IMR-90 (cell line): ENCODE results near the gene FAM234A. TPM values are rescaled to one million over a fixed set of nuclear protein-coding genes. Genes with fewer than 3 reads are reported as not detected.

Experiments
- ATAC-seq: fragments of 200-7000 bp; cut with Tn5 transposase; 2 replicates; pipeline ENCODE4 v1.9.1; 2020; ENCODE audit warnings: low read depth, mild to moderate bottlenecking, moderate library complexity
- BruUV-seq: library from RNA; stranded (reverse); fragments of 400-500 nt; replicated peaks from 2 replicates; lab custom pipeline; 2021; lab: Mats Ljungman, UMichigan
- CTCF ChIA-PET: fragments of 300-600 bp; formaldehyde crosslinking; extraction: SDS; loops from one replicate; lab custom pipeline; 2021; ENCODE audit warnings: antibody characterized with exemption; lab: Yijun Ruan, JAX
- POLR2A ChIA-PET: fragments of 300-600 bp; sonication (Branson Sonifier 250); formaldehyde crosslinking; loops from one replicate; lab custom pipeline; 2022; ENCODE audit warnings: antibody characterized with exemption; ENCODE audit not compliant: unreplicated experiment; lab: Charles Lee
- DNase-seq: peaks from one replicate; pipeline ENCODE4 v3.0.0; 2013
- H2AFZ ChIP-seq: replicated peaks from 2 replicates; pipeline ENCODE3; 2013; ENCODE audit warnings: low read length, mild to moderate bottlenecking; ENCODE audit not compliant: poor library complexity
- H2AK5ac ChIP-seq: 2 replicates; pipeline ENCODE4 v1.6.1; 2013; ENCODE audit warnings: low read depth, low read length, inconsistent platforms
- H2AK9ac ChIP-seq: replicated peaks from 2 replicates; pipeline ENCODE3; 2013; ENCODE audit warnings: mild to moderate bottlenecking, low read depth, low read length, moderate library complexity; ENCODE audit not compliant: poor library complexity
- H2BK120ac ChIP-seq: 2 replicates; pipeline ENCODE4 v1.6.1; 2013; ENCODE audit warnings: low read depth, low read length, inconsistent platforms
- H2BK15ac ChIP-seq: 3 replicates; pipeline ENCODE4 v1.6.1; 2013; ENCODE audit warnings: low read depth, low read length, inconsistent platforms
- H2BK20ac ChIP-seq: 2 replicates; pipeline ENCODE4 v1.6.1; 2013; ENCODE audit warnings: low read depth, mild to moderate bottlenecking, inconsistent platforms, low read length, moderate library complexity
- H2BK5ac ChIP-seq: 2 replicates; pipeline ENCODE4 v1.6.1; 2013; ENCODE audit warnings: mild to moderate bottlenecking, low read depth, low read length, inconsistent platforms; ENCODE audit not compliant: poor library complexity, severe bottlenecking
- H3K14ac ChIP-seq: replicated peaks from 2 replicates; pipeline ENCODE4 v1.6.1; 2013; ENCODE audit warnings: low read depth, low read length, inconsistent platforms
- H3K18ac ChIP-seq: 2 replicates; pipeline ENCODE4 v1.6.1; 2013; ENCODE audit warnings: low read depth, low read length, control low read depth
- H3K23ac ChIP-seq: 2 replicates; pipeline ENCODE4 v1.6.1; 2013; ENCODE audit warnings: low read depth, low read length, inconsistent platforms
- H3K27ac ChIP-seq: 2 replicates; pipeline ENCODE4 v1.5.1; 2013; ENCODE audit warnings: mild to moderate bottlenecking, control low read depth, low read length; ENCODE audit not compliant: insufficient read depth
- H3K27me3 ChIP-seq: 2 replicates; pipeline ENCODE4 v1.6.1; 2013; ENCODE audit warnings: low read length; ENCODE audit not compliant: control insufficient read depth, insufficient read depth
- H3K36me3 ChIP-seq: 2 replicates; pipeline ENCODE4 v1.6.1; 2013; ENCODE audit warnings: low read length, mixed read lengths; ENCODE audit not compliant: control insufficient read depth, insufficient read depth
- H3K4ac ChIP-seq: 2 replicates; pipeline ENCODE4 v1.6.1; 2013; ENCODE audit warnings: low read depth, low read length, inconsistent platforms
- H3K4me1 ChIP-seq: 2 replicates; pipeline ENCODE4 v1.6.1; 2013; ENCODE audit warnings: low read length, mixed read lengths; ENCODE audit not compliant: control insufficient read depth, insufficient read depth
- H3K4me2 ChIP-seq: 2 replicates; pipeline ENCODE4 v1.6.1; 2013; ENCODE audit warnings: low read depth, mild to moderate bottlenecking, control low read depth, low read length, moderate library complexity
- H3K4me3 ChIP-seq: 2 replicates; pipeline ENCODE4 v1.5.1; 2013; ENCODE audit warnings: low read depth, mild to moderate bottlenecking, control low read depth, low read length, moderate library complexity; ENCODE audit not compliant: insufficient read depth
- H3K56ac ChIP-seq: 2 replicates; pipeline ENCODE4 v1.6.1; 2013; ENCODE audit warnings: low read length, inconsistent platforms; ENCODE audit not compliant: insufficient read depth; ENCODE audit errors: extremely low read depth
- H3K79me1 ChIP-seq, 2 experiments: 2 replicates each; pipeline ENCODE4 v1.6.1; 2013; ENCODE audit warnings: low read length in 2 of 2, inconsistent platforms in 1 of 2, low read depth in 1 of 2
- H3K9ac ChIP-seq: 2 replicates; pipeline ENCODE4 v1.6.1; 2013; ENCODE audit warnings: low read depth, low read length, control low read depth
- H3K9me1 ChIP-seq: 2 replicates; pipeline ENCODE4 v1.6.1; 2013; ENCODE audit warnings: low read length, inconsistent platforms; ENCODE audit not compliant: insufficient read depth
- H3K9me3 ChIP-seq: 2 replicates; pipeline ENCODE4 v1.6.1; 2013; ENCODE audit warnings: low read length; ENCODE audit not compliant: control insufficient read depth, insufficient read depth
- H4K20me1 ChIP-seq: 2 replicates; pipeline ENCODE4 v1.6.1; 2013; ENCODE audit warnings: low read length, inconsistent platforms; ENCODE audit not compliant: insufficient read depth
- H4K5ac ChIP-seq: 2 replicates; pipeline ENCODE4 v1.6.1; 2013; ENCODE audit warnings: mild to moderate bottlenecking, low read depth, low read length, control low read depth
- H4K8ac ChIP-seq, 2 experiments: 2 replicates each; pipeline ENCODE4 v1.6.1; 2013; ENCODE audit warnings: low read depth in 2 of 2, low read length in 2 of 2, control low read depth in 1 of 2, inconsistent platforms in 1 of 2
- H4K91ac ChIP-seq: 2 replicates; pipeline ENCODE4 v1.6.1; 2013; ENCODE audit warnings: low read depth, low read length, inconsistent platforms; ENCODE audit not compliant: insufficient read depth
- BHLHE40 ChIP-seq: fragments of 150-350 bp; IDR thresholded peaks from 2 replicates; pipeline ENCODE4 v1.6.1; 2016; ENCODE audit warnings: mild to moderate bottlenecking, low read depth, low read length
- CEBPB ChIP-seq: IDR thresholded peaks from 2 replicates; pipeline ENCODE4 v1.6.1; 2012; ENCODE audit warnings: low read depth, low read length, improper control_type of control experiment
- CHD1 ChIP-seq: IDR thresholded peaks from 2 replicates; pipeline ENCODE4 v1.6.1; 2012; ENCODE audit warnings: low read depth, low read length, improper control_type of control experiment
- ELK1 ChIP-seq: fragments of 150-350 bp; IDR thresholded peaks from 2 replicates; pipeline ENCODE4 v1.6.1; 2016; ENCODE audit warnings: low read depth, mild to moderate bottlenecking, low read length, moderate library complexity, borderline replicate concordance
- FOS ChIP-seq: fragments of 150-350 bp; IDR thresholded peaks from 2 replicates; pipeline ENCODE4 v1.6.1; 2016; ENCODE audit warnings: low read depth, low read length
- MAFK ChIP-seq: IDR thresholded peaks from 2 replicates; pipeline ENCODE4 v1.6.1; 2012; ENCODE audit warnings: low read depth, low read length, improper control_type of control experiment
- MAZ ChIP-seq: IDR thresholded peaks from 2 replicates; pipeline ENCODE4 v1.6.1; 2012; ENCODE audit warnings: low read depth, mild to moderate bottlenecking, low read length, improper control_type of control experiment, moderate library complexity, borderline replicate concordance
- MXI1 ChIP-seq: IDR thresholded peaks from 2 replicates; pipeline ENCODE4 v1.6.1; 2012; ENCODE audit warnings: low read depth, mild to moderate bottlenecking, low read length, moderate library complexity, borderline replicate concordance
- NFE2L2 ChIP-seq: fragments of 150-350 bp; IDR thresholded peaks from 2 replicates; pipeline ENCODE4 v1.6.1; 2016; ENCODE audit warnings: low read depth, mild to moderate bottlenecking, low read length
- POLR2A ChIP-seq: IDR thresholded peaks from 2 replicates; pipeline ENCODE4 v1.6.1; 2012; ENCODE audit warnings: mild to moderate bottlenecking, low read depth, low read length
- RAD21 ChIP-seq: IDR thresholded peaks from 2 replicates; pipeline ENCODE4 v1.6.1; 2012; ENCODE audit warnings: low read length, improper control_type of control experiment
- RCOR1 ChIP-seq: IDR thresholded peaks from 2 replicates; pipeline ENCODE4 v1.6.1; 2012; ENCODE audit warnings: mild to moderate bottlenecking, low read length, improper control_type of control experiment; ENCODE audit not compliant: insufficient replicate concordance
- RFX5 ChIP-seq: IDR thresholded peaks from 2 replicates; pipeline ENCODE4 v1.8.0; 2012; ENCODE audit warnings: low read depth, mild to moderate bottlenecking, low read length, moderate library complexity
- SMC3 ChIP-seq: fragments of 150-350 bp; IDR thresholded peaks from 2 replicates; pipeline ENCODE4 v1.6.1; 2016; ENCODE audit warnings: low read depth, mild to moderate bottlenecking, antibody characterized with exemption, low read length, moderate library complexity
- WGBS, 2 experiments: methylation state at CpG; one replicate each; pipeline versions ENCODE4 v1.1.5 to v1.1.7; 2013; ENCODE audit warnings: missing lambda C conversion rate in 2 of 2; ENCODE audit not compliant: insufficient read length in 1 of 2; ENCODE audit errors: extremely low coverage in 2 of 2; 5-methylcytosine and 5-hydroxymethylcytosine counted together
- dilution Hi-C: fragments of 300-500 bp; cut with HindIII; formaldehyde crosslinking; loops from one replicate; pipeline ENCODE4 v1.14.3; 2018; ENCODE audit warnings: low sequenced_read_pairs; ENCODE audit not compliant: unreplicated experiment
- in situ Hi-C: fragments of 300-500 bp; cut with MboI; formaldehyde crosslinking; loops from 3 replicates; pipeline ENCODE4 v1.14.3; 2019; ENCODE audit warnings: low sequenced_read_pairs, inconsistent platforms, mixed read lengths
- intact Hi-C: fragments of 100-400 bp; cut with micrococcal nuclease; formaldehyde crosslinking; loops from 2 replicates; pipeline ENCODE4 v1.10.0; 2022
- polyA plus RNA-seq, 3 experiments: library from polyadenylated mRNA; depleted of rRNA; stranded (reverse); fragments of >200 nt; gene quantifications; 2 replicates each; pipeline ENCODE4 v1.2.3, GENCODE V29; 2012; ENCODE audit warnings: low replicate concordance in 1 of 3
- total RNA-seq: library from RNA; depleted of rRNA; stranded (reverse); fragments of >200 nt; gene quantifications from 2 replicates; pipeline ENCODE4 v1.2.3, GENCODE V29; 2012
- TF ChIP-seq, protein P1 (sequence below): conservative IDR thresholded peaks from 2 replicates; pipeline ENCODE4 v1.5.1; 2012; ENCODE audit warnings: mild to moderate bottlenecking, low read depth, low read length, improper control_type of control experiment
- TF ChIP-seq, protein P2 (sequence below): fragments of 150-350 bp; IDR thresholded peaks from 2 replicates; pipeline ENCODE4 v1.6.1; 2017; ENCODE audit warnings: mild to moderate bottlenecking, antibody characterized with exemption, low read length, low read depth

FAM234A gene
- total and polyA plus RNA-seq, 2 of the 4 experiments (the other 2 are of a cell fraction) = 30.3 to 64.2 TPM

- no peaks in the 10 kb centered on the region for H3K4me1 ChIP-seq
- POLR2A ChIA-PET = no interaction called here
- H3K79me1 ChIP-seq = peaks cover 27 to 52% of the 10 kb centered on the region in 2 experiments
- no peak for TF ChIP-seq RAD21
- no peak for TF ChIP-seq CHD1
- TF ChIP-seq FOS = no peak
- no peak for TF ChIP-seq BHLHE40
- TF ChIP-seq, protein P1, sequence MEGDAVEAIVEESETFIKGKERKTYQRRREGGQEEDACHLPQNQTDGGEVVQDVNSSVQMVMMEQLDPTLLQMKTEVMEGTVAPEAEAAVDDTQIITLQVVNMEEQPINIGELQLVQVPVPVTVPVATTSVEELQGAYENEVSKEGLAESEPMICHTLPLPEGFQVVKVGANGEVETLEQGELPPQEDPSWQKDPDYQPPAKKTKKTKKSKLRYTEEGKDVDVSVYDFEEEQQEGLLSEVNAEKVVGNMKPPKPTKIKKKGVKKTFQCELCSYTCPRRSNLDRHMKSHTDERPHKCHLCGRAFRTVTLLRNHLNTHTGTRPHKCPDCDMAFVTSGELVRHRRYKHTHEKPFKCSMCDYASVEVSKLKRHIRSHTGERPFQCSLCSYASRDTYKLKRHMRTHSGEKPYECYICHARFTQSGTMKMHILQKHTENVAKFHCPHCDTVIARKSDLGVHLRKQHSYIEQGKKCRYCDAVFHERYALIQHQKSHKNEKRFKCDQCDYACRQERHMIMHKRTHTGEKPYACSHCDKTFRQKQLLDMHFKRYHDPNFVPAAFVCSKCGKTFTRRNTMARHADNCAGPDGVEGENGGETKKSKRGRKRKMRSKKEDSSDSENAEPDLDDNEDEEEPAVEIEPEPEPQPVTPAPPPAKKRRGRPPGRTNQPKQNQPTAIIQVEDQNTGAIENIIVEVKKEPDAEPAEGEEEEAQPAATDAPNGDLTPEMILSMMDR = no peak
- TF ChIP-seq MXI1 = no peak
- TF ChIP-seq MAFK = no peak
- no peak for TF ChIP-seq RCOR1
- TF ChIP-seq SMC3 = no peak
- no peak for TF ChIP-seq MAZ
- no peak for TF ChIP-seq ELK1
- TF ChIP-seq RFX5 = no peak
- TF ChIP-seq, protein P2, sequence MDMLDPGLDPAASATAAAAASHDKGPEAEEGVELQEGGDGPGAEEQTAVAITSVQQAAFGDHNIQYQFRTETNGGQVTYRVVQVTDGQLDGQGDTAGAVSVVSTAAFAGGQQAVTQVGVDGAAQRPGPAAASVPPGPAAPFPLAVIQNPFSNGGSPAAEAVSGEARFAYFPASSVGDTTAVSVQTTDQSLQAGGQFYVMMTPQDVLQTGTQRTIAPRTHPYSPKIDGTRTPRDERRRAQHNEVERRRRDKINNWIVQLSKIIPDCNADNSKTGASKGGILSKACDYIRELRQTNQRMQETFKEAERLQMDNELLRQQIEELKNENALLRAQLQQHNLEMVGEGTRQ = no peak
- TF ChIP-seq CEBPB = no peak
- TF ChIP-seq NFE2L2 = no peak
- no peak for TF ChIP-seq POLR2A
- H2BK20ac ChIP-seq = no peak overlapping the region
- H3K36me3 ChIP-seq = peaks cover 59% of the 10 kb centered on the region
- in situ Hi-C loops = no loop called here
- no peak overlapping the region for H2BK120ac ChIP-seq
- H3K9me1 ChIP-seq = no peaks in the 10 kb centered on the region; the same call in 1 of the 2 replicates
- intact Hi-C loops = no loop called here
- dilution Hi-C loops = no loop called here
- H3K4me3 ChIP-seq = no peak overlapping the region
- 100% methylated on average over 1 of the region's 4 CpGs; no CpG with 5 or more reads in 1 of the 2 experiments for WGBS, 2 experiments
- no peak overlapping the region for H3K27ac ChIP-seq
- no peak overlapping the region for H3K14ac ChIP-seq
- H4K8ac ChIP-seq = no peak overlapping the region
- no peak overlapping the region for H3K9ac ChIP-seq
- H2BK15ac ChIP-seq = no peak overlapping the region
- no peak overlapping the region for H3K18ac ChIP-seq
- H3K56ac ChIP-seq = no peak overlapping the region
- ATAC-seq (no peak), DNase-seq (no peak)
- H3K4ac ChIP-seq = no peak overlapping the region
- H4K20me1 ChIP-seq = peaks cover 16% of the 10 kb centered on the region
- no peak overlapping the region for H3K4me2 ChIP-seq
- CTCF ChIA-PET = no interaction called here
- H3K9me3 ChIP-seq = no peaks in the 10 kb centered on the region
- H4K5ac ChIP-seq = no peak overlapping the region
- H4K91ac ChIP-seq = no peak overlapping the region
- no TSS peak for BruUV-seq
- no peak overlapping the region for H2BK5ac ChIP-seq
- H3K27me3 ChIP-seq = no peaks in the 10 kb centered on the region
- H3K23ac ChIP-seq = no peak overlapping the region
- no peak overlapping the region for H2AK5ac ChIP-seq
- no peak overlapping the region for H2AFZ ChIP-seq
- H2AK9ac ChIP-seq = no peak overlapping the region
Measured at GRCh38 chr16:203246-203645, 31.4 kb upstream of the FAM234A start.
